HG03196 (cell line): Measurements from ENCODE around the gene SLC35F5.
"Not testable (repeated sequence)": the region's sequence is repeated elsewhere in the genome, so short reads cannot be mapped to it uniquely, and the experiment has no call there.

Source experiments
- ATAC-seq: cut with Tn5 transposase; IDR thresholded peaks from one replicate; pipeline ENCODE4 v1.9.1; 2021; ENCODE audit not compliant: unreplicated experiment

Gene SLC35F5, protein sequence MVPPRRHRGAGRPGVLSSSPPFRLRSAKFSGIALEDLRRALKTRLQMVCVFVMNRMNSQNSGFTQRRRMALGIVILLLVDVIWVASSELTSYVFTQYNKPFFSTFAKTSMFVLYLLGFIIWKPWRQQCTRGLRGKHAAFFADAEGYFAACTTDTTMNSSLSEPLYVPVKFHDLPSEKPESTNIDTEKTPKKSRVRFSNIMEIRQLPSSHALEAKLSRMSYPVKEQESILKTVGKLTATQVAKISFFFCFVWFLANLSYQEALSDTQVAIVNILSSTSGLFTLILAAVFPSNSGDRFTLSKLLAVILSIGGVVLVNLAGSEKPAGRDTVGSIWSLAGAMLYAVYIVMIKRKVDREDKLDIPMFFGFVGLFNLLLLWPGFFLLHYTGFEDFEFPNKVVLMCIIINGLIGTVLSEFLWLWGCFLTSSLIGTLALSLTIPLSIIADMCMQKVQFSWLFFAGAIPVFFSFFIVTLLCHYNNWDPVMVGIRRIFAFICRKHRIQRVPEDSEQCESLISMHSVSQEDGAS

DNA sequence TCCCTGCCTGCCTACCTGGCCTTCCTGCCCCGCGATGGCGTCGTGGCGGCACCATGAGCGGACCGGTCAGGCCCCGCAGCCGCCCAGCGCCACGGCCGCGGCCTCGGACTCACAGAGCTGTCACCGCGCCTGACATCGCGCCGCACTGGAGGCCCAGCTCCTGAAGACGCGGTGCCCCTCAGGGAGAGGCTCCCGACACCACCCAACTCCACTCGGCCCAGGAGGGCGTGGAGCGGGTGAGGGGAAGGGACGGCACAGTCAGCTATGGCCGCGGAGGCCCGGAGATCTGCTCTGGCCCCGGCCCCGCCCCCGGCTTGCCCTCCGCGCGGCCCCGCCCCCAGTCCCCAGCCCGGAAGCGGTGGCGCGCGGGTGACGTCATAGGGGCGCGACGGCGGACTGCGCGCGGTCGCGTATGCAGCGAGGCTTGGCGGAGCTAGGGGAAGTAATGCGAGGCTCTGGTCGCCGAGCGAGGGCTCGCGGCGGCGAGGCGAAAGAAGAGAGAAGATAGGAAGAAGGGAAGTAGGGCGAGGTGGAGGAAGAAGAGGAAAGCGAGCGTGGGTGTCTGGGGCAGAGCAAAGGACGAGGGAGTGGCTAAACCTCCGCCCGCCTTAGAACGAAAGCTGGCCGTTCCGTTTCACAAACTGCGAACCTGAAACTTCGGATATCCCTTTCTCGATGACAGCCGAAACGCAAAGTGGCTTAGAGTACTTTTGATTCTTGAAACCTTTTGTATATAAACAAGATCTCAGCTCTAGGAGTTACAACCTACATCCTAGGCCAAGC, at the start of gene SLC35F5:
Gene SLC35F5, minus strand, starts transcription at position 288 of the 783 bp plus-strand sequence. Its CDS starts 233 bp downstream, at position 55.
- ATAC-seq, result peak; percentile 87

DNA sequence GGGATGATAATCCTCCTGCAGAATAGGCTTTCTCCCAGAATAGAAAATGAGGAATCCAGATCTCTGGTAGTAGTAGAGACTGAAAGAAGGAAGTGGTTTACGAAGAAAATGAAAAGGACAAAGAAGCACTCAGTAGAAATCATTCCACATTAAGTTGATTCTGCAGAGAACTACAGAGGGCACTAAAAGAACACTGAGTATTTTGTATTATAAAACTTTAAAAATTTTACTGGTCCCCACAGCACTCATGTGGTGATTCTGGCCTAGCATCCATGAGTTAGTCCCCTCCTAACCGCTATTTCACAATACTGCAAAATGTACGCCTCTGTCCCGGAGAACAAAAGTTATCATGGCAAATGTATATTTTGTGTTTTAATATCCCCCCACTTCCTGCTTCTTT, 42.9 kb upstream of the SLC35F5 start:
- ATAC-seq, result no peak

DNA sequence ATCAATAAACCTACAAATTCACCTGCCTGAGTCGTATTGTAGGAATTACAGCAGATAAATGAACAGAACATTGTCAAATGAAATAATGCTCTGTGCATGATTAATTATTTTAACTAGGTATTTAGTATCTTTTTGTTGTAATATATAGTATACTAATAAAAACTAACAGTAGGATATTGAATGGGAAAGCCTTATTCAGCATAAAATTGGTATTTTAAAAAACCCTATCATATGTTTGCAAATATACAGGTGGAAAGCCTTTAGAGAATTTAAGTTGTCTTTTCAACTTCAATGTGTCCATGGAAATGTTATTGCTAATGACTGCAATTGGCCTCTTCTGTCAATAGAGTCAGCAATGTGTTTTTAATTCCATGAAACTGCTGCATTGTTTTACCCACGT, 40.8 kb upstream of the SLC35F5 start:
- ATAC-seq, result no peak

DNA sequence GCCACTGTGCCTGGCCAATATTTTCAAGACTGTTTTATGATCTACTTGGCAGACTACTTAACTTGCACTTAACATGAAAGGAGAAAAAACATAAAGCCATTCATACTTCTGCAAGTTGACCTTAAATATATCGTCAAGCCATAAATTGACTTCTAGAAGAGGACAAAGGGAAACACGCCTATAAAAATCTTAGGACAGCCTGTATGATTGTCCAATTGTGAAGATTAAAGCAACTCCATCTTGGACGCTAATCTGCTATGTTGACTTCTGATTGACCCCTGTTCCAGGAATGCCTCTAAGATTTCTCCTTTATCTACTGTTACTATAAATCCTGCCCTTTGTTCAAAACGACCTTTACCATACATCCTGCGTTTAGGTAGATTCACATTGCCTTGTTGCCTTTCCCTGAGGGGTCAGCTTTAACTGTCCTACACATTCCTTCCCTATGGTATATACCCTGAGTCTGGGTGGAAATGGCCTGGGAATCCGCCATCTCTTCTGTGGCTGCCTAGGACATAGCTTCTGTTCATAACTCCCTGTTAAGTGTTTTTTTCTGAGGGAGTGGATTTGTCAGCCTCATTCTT, 40.2 kb upstream of the SLC35F5 start:
- ATAC-seq, result no peak

DNA sequence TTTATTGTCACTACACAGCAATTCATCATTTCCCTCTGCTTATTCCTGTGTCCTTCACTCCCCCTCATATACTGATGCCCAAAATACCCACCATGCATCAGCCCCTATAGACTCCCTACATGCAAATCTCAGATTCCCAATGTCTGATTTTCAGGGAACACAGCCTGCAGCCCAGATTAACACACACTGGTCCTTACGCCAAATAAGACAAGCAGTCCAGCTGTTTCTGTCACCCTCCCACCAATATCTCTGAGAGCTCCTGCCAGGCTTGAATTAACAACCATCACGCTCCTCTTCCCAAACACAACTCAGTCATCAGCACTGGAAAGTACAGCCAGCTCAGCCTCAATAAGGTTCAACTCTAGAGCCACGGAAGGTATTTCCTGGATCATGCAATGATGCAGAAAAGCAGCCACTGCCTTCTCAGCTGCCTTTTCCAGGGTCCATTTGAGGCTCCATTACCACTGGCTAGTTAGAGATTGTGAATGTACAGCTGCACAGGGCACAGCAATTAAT, 39.0 kb upstream of the SLC35F5 start:
- ATAC-seq, result no peak

DNA sequence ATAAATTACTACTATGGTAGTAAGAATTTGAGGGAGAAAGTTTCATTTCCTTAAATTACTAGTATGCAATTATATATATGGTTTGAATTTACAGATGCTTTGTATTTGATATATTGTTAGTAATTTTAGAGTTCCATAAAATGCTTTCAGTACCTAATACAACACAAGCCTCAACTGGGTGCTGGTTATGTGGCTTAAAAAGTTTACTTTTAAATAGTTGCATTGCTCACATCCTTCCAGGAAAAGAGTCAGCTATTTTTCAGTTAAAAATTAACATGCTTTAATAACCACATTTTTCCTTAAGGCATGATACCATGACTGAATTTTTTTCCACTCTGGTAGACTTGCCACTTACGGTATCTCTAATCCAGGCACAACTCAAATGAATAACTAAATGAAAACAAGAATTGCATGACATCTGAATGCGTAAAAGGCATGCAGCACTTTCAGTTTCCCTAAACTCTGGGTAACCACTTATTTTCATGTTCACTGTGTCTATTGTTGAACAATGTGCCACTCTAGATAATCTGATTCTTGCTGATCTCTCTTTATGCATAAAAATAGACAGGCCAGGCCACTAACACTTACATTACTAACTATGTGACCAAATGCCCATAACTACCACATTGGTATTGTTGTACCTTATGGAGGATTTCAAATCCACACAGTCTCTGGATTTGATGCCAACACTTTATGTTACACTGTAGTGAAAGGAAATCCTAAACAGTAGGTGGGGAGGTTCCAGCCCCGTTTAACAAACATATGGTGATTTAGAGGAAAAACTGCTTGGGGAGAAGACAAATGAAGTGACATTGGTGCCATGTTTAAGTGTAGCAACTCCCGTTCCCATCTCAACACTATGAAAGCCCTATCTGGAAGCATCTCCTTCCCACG, 35.5 kb upstream of the SLC35F5 start:
- ATAC-seq, result peak; percentile 95

DNA sequence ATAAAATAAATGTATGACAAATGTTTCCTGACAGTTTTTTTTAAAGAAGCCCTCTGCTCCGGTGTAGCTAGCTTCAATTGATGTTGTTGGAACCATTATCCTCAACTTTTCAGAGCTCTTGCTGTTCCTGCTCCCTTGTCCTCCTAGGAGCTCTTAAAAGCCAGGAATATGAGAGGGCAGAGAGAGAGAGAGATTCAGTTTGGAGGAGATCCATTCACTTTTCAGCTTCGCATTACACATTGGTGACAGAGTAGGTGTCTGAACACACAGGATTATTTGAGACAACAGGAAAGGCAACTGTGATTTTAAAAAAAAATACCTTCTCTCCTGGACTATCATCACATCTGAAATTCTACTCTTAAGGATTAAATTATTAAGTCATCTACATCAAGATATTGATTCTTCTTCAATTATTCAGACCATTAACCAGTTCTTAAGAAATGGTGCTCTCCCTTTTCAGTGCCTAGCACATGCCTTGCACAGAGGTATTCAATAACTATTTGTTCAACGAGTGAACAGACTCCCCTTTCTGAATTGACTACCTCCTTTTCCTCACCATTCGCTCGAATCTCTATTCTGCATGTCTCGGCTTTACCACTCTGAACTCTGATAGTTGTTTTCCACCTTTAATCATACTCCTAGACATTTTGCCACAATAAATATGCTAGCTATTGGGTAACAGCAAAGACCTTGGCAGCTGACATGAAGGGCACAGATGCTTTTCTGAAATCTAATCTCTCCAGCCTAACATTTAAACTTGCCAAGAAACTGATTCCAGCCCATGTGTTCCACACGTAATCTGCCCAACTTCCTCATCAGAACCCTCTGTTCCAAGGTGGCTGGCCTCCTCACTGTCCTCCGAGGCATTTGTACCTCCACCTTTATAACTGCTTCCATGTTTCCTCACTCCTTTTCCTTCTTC, 28.6 kb upstream of the SLC35F5 start:
- no peak for ATAC-seq

DNA sequence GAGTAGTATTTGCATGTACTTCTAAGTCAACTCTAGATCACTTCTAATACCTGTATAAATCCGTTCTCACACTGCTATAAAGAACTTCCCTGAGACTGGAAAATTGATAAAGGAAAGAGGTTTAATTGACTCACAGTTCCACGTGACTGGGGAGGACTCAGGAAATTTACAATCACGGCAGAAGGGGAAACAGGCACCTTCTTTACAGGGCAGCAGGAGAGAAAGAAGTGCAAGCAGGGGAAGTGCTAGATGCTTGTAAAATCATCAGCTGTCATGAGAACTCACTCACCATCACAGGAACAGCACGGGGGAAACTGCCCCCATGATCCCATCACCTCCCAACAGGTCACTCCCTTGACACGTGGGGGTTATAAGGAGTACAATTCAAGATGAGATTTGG, 24.0 kb upstream of the SLC35F5 start:
- no peak for ATAC-seq

DNA sequence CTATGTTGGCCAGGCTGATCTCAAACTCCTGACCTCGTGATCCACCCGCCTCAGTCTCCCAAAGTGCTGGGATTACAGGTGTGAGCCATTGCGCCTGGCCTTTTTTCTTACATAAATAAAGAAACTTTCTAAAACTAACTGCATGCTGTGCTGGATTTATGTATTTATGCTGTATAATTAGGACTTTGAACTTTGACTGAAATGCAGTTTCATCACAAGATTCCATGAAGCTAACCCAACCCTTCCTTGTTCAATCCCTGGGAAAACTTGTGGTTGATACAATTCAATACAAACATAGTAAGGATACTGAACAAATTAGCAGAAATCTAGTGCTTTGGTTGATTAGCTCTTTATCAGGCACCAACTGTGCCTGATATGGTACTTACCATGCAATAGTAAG, 20.9 kb upstream of the SLC35F5 start:
- ATAC-seq, result no peak

DNA sequence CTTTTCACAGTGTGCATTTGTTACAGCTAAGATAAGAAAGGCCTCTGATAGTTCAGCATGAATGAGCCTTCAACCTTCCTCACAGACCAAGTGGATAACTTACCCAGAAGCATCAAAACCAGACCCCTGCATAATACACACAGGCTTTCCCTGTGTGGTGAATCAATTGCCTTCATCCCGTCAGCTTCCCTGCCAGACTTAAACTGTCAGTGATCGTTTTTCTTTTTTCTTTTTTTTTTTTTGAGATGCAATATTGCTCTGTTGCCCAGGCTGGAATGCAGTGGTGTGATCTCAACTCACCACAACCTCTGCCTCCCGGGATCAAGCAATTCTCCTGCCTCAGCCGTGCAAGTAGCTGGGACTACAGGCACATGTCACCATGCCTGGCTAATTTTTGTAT, 20.5 kb upstream of the SLC35F5 start:
- ATAC-seq, result no peak

DNA sequence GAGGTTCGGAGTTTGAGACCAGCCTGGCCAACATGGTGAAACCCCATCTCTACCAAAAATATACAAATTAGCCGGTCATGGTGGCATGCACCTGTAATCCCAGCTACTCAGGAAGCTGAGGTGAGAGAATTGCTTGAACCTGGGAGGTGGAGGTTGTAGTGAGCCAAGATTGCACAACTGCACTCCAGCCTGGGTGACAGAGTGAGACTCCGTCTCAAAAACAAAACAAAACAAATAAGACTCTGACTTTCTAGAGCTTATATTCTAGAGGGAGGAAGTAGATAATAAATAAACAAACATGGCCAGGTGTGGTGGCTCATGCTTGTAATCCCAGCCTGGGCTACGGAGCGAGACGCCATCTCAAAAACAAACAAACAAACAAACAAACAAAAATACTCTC, 18.2 kb upstream of the SLC35F5 start:
- ATAC-seq, result not testable (repeated sequence)

DNA sequence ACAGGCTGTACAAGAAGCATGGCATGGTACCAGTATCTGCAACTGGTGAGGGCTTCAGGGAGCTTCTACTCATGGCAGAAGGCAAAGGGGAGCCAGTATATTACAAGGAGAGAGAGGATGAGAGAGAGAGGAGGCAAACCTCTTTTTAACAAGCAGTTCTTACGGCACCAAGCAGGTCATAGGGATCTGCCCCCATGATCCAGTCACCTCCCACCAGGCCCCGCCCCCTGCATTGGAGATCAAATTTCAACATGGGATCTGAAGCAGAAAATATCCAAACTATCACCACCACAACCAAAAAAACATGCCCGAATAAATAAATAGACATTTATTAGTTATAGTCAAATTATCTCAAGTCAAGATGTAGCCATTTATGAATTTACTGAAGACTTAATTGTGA, 14.5 kb upstream of the SLC35F5 start:
- no peak for ATAC-seq

DNA sequence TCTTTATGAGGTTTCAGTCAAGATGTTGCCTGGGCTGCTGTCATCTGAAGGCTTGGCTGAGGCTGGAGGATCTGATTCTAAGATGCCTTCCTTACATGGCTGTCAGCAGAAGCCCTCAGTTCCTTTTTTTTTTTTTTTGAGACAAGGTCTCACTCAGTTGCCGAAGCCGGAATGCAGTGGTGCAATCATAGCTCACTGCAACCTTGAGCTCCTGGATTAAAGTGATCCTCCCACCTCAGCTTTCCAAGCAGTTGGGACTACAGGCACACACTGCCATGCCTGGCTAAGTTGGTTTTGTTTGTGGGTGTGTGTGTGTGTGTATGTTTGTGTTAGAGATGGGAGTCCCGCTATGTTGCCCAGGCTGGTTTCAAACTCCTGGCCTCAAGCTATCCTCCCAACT, 13.1 kb upstream of the SLC35F5 start:
- ATAC-seq, result no peak

DNA sequence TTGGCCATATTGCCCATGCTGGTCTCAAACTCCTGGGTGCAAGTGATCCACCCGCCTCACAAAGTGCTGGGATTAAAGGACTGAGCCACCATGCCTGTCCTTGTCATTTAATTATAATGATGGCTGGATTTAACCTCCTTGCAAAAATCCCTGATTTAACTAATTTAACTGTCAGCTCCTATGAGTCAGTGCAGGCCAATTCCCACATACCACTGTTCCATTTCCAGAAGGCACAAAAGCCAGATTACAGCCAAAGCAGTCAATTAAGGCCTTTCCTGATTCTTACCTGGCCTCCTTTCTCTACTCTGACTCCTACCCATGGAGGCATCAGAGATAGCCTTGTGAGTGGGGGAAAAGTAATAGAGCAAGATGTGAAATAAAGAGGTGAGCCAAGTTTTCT, 12.3 kb upstream of the SLC35F5 start:
- ATAC-seq, result no peak

DNA sequence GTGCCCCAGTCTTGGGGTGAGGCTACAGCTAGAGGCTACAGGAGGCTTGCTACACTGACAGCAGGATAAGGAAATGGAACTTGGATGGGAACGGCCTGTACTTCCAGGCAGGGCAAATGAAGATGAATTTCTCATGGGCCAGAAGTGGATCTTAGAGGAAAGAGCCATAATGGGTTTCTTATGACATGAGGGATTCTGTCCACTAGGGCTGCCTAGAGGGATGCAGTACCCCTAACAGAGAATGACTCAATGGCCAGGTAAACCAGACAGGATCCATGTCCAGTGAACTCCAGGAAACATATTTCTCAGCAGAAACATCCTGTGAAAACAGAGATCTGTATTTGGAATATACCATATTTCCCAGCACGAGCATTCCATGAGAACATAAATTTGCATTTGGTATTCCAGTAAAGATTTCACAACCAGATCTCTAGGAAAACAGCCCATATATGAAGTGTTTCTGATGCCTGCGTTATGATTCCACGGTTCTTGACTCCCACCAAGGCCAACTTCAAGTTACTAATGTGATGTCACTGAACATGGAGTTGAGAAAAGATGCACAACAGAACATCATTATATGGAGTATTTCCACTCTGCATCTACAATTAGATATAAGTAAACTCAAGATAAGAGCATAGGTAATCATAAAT, 11.5 kb upstream of the SLC35F5 start:
- no peak for ATAC-seq

DNA sequence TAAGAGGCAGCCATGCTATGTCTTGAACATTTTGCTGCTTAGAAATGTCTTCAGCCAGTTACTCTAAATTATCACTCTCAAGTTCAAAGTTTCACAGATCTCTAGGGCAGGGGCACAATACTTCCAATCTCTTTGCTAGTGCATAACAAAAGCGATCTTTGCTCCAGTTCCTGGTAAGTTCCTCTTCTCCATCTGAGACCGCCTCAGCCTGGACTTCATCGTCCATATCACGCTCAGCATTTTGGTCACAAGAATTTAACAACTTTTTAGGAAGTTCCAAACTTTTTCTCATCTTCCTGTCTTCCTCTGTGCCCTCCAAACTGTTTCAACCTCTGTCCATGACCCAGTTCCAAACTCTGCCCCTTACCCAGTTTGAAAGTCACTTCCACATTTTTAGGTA, 8.8 kb upstream of the SLC35F5 start:
- ATAC-seq, result no peak

DNA sequence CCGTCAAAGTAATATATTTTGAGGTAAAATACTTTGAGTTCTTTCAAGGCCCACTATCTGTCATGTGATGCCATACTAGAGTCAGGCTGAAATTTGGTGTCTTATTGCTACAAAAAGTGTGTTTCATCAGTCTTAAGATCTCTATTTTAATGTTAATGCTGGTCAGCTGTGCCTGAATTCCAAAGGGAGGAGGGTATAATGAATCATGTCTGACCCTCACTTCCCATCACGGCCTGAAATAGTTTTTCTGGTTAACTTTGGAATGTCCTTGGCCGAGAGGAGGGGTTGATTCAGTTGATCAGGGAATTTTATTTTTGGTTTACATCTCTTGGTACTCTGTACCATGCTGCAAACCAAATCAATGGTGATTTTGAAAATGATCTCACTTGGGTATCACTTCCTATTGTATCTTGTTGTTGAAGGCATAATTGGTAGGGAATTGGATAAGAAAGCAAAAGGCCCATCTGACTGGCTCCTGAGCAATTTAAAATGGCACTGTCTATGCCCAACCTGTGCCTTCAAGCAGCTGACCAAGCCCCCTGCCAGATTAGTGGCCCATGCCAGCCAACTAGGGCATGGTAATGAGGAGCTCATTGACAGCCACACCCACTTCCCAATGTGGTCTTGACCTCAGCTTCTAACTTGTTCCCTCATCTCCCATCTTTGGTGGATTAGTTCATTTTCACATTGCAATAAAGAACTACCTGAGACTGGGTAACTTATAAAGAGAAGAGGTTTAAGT, 6.1 kb upstream of the SLC35F5 start:
- ATAC-seq, result no peak

DNA sequence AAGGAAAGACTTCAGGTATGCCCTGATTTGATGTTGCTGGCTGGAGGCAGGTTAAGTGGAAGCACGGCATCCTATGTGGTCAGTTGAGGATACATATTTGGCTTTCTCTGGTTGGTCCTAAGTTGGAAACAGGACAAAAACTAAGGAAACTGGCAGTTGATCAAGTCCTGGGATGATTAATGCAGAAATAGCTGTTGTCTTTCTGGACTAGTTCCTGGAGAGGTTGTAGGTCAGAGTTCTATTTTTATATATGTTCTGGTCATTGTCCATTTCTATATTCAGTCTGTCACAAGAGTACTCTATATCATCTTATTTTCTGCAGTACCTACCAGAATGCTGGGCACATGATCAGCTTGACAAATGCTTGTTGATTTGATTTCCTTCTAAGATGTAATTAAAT, 4.0 kb upstream of the SLC35F5 start:
- no peak for ATAC-seq
